ENCODE measurements around the gene BMPR1A. TPM values are rescaled to one million over a fixed set of nuclear protein-coding genes. Genes with fewer than 3 reads are reported as not detected.

BMPR1A gene
- total RNA-seq, 1 experiment from 2014 or later = 42.6 TPM

DNA sequence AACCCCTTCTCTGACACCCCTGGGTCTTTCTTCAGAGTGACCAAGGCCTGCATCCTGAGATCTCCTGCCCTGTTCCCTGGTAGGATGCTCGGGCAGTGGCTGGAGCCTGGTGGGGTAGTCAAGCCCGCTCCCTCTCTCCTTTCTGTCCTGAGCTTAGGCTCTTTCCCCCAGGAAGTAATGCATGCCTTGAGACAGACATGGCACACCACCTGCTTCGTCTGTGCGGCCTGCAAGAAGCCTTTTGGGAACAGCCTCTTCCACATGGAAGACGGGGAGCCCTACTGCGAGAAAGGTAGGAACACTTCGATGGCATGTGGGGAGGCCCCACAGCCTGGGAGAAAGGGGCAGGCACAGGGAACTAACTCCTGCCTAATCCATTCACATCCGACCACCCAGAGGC is 37.9 kb upstream of the BMPR1A start:
- POLR2A ChIA-PET = no interaction called here
- TF ChIP-seq ZFX (IDR thresholded peaks at IDR 0.05) (no peak), YY1 (IDR thresholded peaks at IDR 0.05; ENCODE audit: extremely low read depth, insufficient replicate concordance, low read depth, low read length) (no peak), JUND (IDR thresholded peaks at IDR 0.05) (no peak), ZNF274 (IDR thresholded peaks at IDR 0.05; ENCODE audit: low read depth, low read length) (no peak), EZH2phosphoT487 (IDR thresholded peaks at IDR 0.05; ENCODE audit: borderline replicate concordance) (no peak), ELF1 (IDR thresholded peaks at IDR 0.05; ENCODE audit: borderline replicate concordance, low read depth) (no peak), RAD21 (IDR thresholded peaks at IDR 0.05; ENCODE audit: low read depth) (no peak), CBX3 (IDR thresholded peaks at IDR 0.05; ENCODE audit: low read depth) (no peak), CTCF (IDR thresholded peaks at IDR 0.05 in 2 of 3, conservative IDR thresholded peaks at IDR 0.05 in 1 of 3; ENCODE audit: borderline replicate concordance in 1 of 3, insufficient read depth in 1 of 3, low read depth in 2 of 3, low read length in 2 of 3) (no peak), POLR2A (IDR thresholded peaks at IDR 0.05; ENCODE audit: borderline replicate concordance, extremely low read depth, insufficient read depth, insufficient read length) (no peak), POLR2AphosphoS5 (IDR thresholded peaks at IDR 0.05; ENCODE audit: low read depth, low read length) (no peak), CEBPB (IDR thresholded peaks at IDR 0.05; ENCODE audit: low read depth) (no peak), SIN3A (IDR thresholded peaks at IDR 0.05; ENCODE audit: low read depth) (no peak), SP1 (IDR thresholded peaks at IDR 0.05; ENCODE audit: low read depth) (no peak), TCF7L2 (IDR thresholded peaks at IDR 0.05; ENCODE audit: borderline replicate concordance, extremely low read depth, insufficient read depth, insufficient read length) (no peak), ATF3 (IDR thresholded peaks at IDR 0.05) (no peak)
- TF ChIP-seq, protein P1, sequence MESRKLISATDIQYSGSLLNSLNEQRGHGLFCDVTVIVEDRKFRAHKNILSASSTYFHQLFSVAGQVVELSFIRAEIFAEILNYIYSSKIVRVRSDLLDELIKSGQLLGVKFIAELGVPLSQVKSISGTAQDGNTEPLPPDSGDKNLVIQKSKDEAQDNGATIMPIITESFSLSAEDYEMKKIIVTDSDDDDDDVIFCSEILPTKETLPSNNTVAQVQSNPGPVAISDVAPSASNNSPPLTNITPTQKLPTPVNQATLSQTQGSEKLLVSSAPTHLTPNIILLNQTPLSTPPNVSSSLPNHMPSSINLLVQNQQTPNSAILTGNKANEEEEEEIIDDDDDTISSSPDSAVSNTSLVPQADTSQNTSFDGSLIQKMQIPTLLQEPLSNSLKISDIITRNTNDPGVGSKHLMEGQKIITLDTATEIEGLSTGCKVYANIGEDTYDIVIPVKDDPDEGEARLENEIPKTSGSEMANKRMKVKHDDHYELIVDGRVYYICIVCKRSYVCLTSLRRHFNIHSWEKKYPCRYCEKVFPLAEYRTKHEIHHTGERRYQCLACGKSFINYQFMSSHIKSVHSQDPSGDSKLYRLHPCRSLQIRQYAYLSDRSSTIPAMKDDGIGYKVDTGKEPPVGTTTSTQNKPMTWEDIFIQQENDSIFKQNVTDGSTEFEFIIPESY (IDR thresholded peaks at IDR 0.05; ENCODE audit: extremely low read depth, insufficient replicate concordance, low read length) = no peak
- TF ChIP-seq, protein P2, sequence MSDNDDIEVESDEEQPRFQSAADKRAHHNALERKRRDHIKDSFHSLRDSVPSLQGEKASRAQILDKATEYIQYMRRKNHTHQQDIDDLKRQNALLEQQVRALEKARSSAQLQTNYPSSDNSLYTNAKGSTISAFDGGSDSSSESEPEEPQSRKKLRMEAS (IDR thresholded peaks at IDR 0.05) = no peak
- TF ChIP-seq, protein P3, sequence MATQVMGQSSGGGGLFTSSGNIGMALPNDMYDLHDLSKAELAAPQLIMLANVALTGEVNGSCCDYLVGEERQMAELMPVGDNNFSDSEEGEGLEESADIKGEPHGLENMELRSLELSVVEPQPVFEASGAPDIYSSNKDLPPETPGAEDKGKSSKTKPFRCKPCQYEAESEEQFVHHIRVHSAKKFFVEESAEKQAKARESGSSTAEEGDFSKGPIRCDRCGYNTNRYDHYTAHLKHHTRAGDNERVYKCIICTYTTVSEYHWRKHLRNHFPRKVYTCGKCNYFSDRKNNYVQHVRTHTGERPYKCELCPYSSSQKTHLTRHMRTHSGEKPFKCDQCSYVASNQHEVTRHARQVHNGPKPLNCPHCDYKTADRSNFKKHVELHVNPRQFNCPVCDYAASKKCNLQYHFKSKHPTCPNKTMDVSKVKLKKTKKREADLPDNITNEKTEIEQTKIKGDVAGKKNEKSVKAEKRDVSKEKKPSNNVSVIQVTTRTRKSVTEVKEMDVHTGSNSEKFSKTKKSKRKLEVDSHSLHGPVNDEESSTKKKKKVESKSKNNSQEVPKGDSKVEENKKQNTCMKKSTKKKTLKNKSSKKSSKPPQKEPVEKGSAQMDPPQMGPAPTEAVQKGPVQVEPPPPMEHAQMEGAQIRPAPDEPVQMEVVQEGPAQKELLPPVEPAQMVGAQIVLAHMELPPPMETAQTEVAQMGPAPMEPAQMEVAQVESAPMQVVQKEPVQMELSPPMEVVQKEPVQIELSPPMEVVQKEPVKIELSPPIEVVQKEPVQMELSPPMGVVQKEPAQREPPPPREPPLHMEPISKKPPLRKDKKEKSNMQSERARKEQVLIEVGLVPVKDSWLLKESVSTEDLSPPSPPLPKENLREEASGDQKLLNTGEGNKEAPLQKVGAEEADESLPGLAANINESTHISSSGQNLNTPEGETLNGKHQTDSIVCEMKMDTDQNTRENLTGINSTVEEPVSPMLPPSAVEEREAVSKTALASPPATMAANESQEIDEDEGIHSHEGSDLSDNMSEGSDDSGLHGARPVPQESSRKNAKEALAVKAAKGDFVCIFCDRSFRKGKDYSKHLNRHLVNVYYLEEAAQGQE (IDR thresholded peaks at IDR 0.05; ENCODE audit: low read depth) = no peak
- Histone ChIP-seq H3K27me3 (ENCODE audit: insufficient read depth, low read length) (no peaks in the 10 kb centered on the region), H4K20me1 (ENCODE audit: insufficient read depth) (no peaks in the 10 kb centered on the region), H3K79me2 (ENCODE audit: insufficient read depth, low read length) (no peaks in the 10 kb centered on the region), H2AFZ (ENCODE audit: low read depth, low read length, poor library complexity, severe bottlenecking) (no peak overlapping the region), H3K9me2 (ENCODE audit: insufficient read depth) (no peaks in the 10 kb centered on the region), H3K36me3 (ENCODE audit: control insufficient read depth in 1 of 2, insufficient read depth in 2 of 2, low read length in 2 of 2) (no peaks in the 10 kb centered on the region), H3K4me1 (ENCODE audit: control insufficient read depth in 1 of 2, insufficient read depth in 2 of 2, low read length in 2 of 2) (no peaks in the 10 kb centered on the region; a peak in 1 of 4 replicates), H3K4me2 (ENCODE audit: low read length) (no peak overlapping the region), H3K9me3 (ENCODE audit: control insufficient read depth in 1 of 2, insufficient read depth in 1 of 2, low read depth in 1 of 2, low read length in 2 of 2) (no peaks in the 10 kb centered on the region), H3K9ac (ENCODE audit: low read length) (no peak overlapping the region), H3K4me3 (replicated peaks in 1 of 2; ENCODE audit: low read depth in 1 of 2, low read length in 2 of 2) (no peak overlapping the region), H3K27ac (ENCODE audit: low read depth, low read length) (no peak overlapping the region)
- no peak for DNase-seq (ENCODE audit: low read depth, low spot score)
- no peak for ATAC-seq
- intact Hi-C loops (cut with micrococcal nuclease) = no loop called here
- RAD21 ChIA-PET (ENCODE audit: low non-redundant PET in 1 of 2, low total read pairs in 2 of 2, uncharacterized antibody in 2 of 2, unreplicated experiment in 2 of 2) = no interaction called here
- BruUV-seq (replicated peaks) = no TSS peak
- CTCF ChIA-PET = no interaction called here
